HepG2 (cell line): Measurements from ENCODE around the gene LTB4R. TPM values are rescaled to one million over a fixed set of nuclear protein-coding genes. Genes with fewer than 3 reads are reported as not detected.
A peak's percentile ranks its signal among the peaks of the same experiment; 100 is the strongest.

Source experiments
- ARID3A ChIP-seq: IDR thresholded peaks from 2 replicates; pipeline ENCODE4 v1.6.1; 2012; ENCODE audit warnings: low read depth, low read length, improper control_type of control experiment
- ATF7-NPFF ChIP-seq: sonication (generic); formaldehyde crosslinking; IDR thresholded peaks from 2 replicates; pipeline ENCODE4 v1.8.1; 2023; ENCODE audit warnings: mild to moderate bottlenecking, low read depth, missing genetic modification reagents, moderate library complexity
- DRAP1 ChIP-seq: IDR thresholded peaks from 2 replicates; pipeline ENCODE4 v1.6.1; 2016; ENCODE audit warnings: missing genetic modification reagents, missing compliant biosample characterization
- FOXP1 ChIP-seq, 2 experiments: fragments of 450-650 bp in 1 of 2; IDR thresholded peaks; 2 replicates each; pipeline ENCODE4 v1.6.1; 2017 to 2018; ENCODE audit warnings: antibody characterized with exemption in 1 of 2
- KDM1A ChIP-seq: IDR thresholded peaks from 2 replicates; pipeline ENCODE4 v1.6.1; 2016; ENCODE audit warnings: missing compliant biosample characterization
- KDM5B ChIP-seq: sonication (generic); formaldehyde crosslinking; IDR thresholded peaks from 2 replicates; pipeline ENCODE4 v1.4.0; 2020; ENCODE audit warnings: missing genetic modification reagents, mild to moderate bottlenecking, borderline replicate concordance
- MATR3 ChIP-seq: sonication (generic); formaldehyde crosslinking; IDR thresholded peaks from 2 replicates; pipeline ENCODE4 v1.4.0; 2020; ENCODE audit warnings: missing genetic modification reagents
- MTA3 ChIP-seq: sonication (generic); formaldehyde crosslinking; IDR thresholded peaks from 2 replicates; pipeline ENCODE4 v1.4.0; 2020; ENCODE audit warnings: missing genetic modification reagents
- PITX1 ChIP-seq: sonication (generic); formaldehyde crosslinking; IDR thresholded peaks from 2 replicates; pipeline ENCODE4 v1.5.1; 2020; ENCODE audit warnings: mild to moderate bottlenecking, missing genetic modification reagents
- SSRP1 ChIP-seq: IDR thresholded peaks from 2 replicates; pipeline ENCODE4 v1.6.1; 2016; ENCODE audit warnings: control low read depth
- WIZ ChIP-seq: sonication (generic); formaldehyde crosslinking; IDR thresholded peaks from 2 replicates; pipeline ENCODE4 v1.5.1; 2020; ENCODE audit warnings: mild to moderate bottlenecking, missing genetic modification reagents
- ZBTB1 ChIP-seq: sonication (generic); formaldehyde crosslinking; IDR thresholded peaks from 2 replicates; pipeline ENCODE4 v1.4.0; 2020; ENCODE audit warnings: missing genetic modification reagents, borderline replicate concordance
- ZBTB38 ChIP-seq: sonication (generic); formaldehyde crosslinking; IDR thresholded peaks from 2 replicates; pipeline ENCODE4 v1.5.1; 2020; ENCODE audit warnings: mild to moderate bottlenecking, missing genetic modification reagents
- ZNF124 ChIP-seq: sonication (generic); formaldehyde crosslinking; IDR thresholded peaks from 2 replicates; pipeline ENCODE4 v1.4.0; 2020; ENCODE audit warnings: missing genetic modification reagents
- ZNF224 ChIP-seq: sonication (generic); formaldehyde crosslinking; IDR thresholded peaks from 2 replicates; pipeline ENCODE4 v1.5.0; 2020; ENCODE audit warnings: mild to moderate bottlenecking, missing genetic modification reagents
- ZNF24 ChIP-seq: fragments of 450-650 bp; IDR thresholded peaks from 2 replicates; pipeline ENCODE4 v1.6.1; 2017; ENCODE audit warnings: antibody characterized with exemption, mild to moderate bottlenecking
- ZNF891 ChIP-seq: sonication (generic); formaldehyde crosslinking; IDR thresholded peaks from 2 replicates; pipeline ENCODE4 v1.5.0; 2020; ENCODE audit warnings: mild to moderate bottlenecking, missing genetic modification reagents
- polyA plus RNA-seq, 8 experiments: library from polyadenylated mRNA; depleted of rRNA in 3 of 8; stranded (reverse) in 7 of 8; unstranded in 1 of 8; fragments of >200 nt; fragmentation: Illumina TruSeq in 4 of 8; extraction: Trizol in 4 of 8; gene quantifications; 2 replicates each; pipeline versions ENCODE4 v1.2.1 to v1.2.3, GENCODE V29; 2011 to 2016; ENCODE audit warnings: low read depth in 4 of 8, missing spikeins in 1 of 8, mixed read lengths in 1 of 8; ENCODE audit not compliant: insufficient read depth in 1 of 8
- total RNA-seq, 5 experiments: library from RNA; depleted of rRNA; stranded (reverse); fragments of >200 nt; fragmentation: Illumina TruSeq; extraction: Trizol; gene quantifications; 2 replicates each; pipeline ENCODE4 v1.2.3, GENCODE V29; 2016; ENCODE audit warnings: low read depth in 1 of 5
- TF ChIP-seq, protein P1 (sequence below): sonication (generic); formaldehyde crosslinking; IDR thresholded peaks from 2 replicates; pipeline ENCODE4 v1.8.1; 2022; ENCODE audit warnings: low read depth, mild to moderate bottlenecking, missing genetic modification reagents
- TF ChIP-seq, protein P2 (sequence below): sonication (generic); formaldehyde crosslinking; IDR thresholded peaks from 2 replicates; pipeline ENCODE4 v1.8.0; 2022; ENCODE audit warnings: missing genetic modification reagents, mild to moderate bottlenecking, inconsistent platforms, borderline replicate concordance

The LTB4R gene
- total and polyA plus RNA-seq, 2 of the 13 experiments (the other 11 are each of a cell fraction or from before 2014, with no cell fraction given) = 3.2 to 8.2 TPM

DNA sequence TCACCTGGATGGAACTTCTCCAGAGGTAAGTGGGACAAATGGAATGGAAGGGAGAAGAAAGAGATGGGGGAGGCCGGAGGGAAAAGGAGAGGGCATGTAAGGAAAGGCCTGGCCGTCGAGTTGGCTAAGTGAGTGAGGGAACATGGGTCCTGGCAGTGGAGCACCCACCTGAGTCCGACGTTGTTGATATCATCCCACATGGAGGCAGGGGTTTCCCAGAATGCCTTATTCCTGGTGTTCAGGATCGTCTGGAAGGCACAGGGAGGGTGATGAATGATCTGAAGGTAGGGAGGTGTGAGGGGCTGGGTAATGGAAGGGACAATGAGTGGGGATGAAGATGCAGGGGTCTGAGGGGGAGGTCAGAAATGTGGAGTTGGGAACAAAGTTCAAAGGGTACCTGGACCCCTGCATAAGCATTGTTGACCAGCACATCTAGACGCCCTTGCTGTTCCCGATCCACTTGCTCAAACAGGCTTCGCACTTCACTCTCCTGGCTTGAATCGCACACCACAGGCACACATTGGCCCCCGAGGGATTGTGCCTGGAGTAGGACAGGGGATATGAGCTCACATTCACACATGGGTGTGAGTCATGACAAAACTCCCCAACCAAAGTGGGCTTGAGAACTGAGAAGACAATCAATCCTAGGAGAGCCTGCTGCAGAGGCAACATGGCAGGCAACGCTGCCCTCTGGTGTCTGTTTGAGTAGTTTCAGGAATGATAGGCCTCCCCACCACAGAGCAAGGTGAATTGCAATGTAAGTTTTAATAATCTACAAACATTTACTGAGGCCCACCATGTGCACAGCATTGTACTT, 14.8 kb upstream of the LTB4R start (continued):
- TF ChIP-seq, protein P1, sequence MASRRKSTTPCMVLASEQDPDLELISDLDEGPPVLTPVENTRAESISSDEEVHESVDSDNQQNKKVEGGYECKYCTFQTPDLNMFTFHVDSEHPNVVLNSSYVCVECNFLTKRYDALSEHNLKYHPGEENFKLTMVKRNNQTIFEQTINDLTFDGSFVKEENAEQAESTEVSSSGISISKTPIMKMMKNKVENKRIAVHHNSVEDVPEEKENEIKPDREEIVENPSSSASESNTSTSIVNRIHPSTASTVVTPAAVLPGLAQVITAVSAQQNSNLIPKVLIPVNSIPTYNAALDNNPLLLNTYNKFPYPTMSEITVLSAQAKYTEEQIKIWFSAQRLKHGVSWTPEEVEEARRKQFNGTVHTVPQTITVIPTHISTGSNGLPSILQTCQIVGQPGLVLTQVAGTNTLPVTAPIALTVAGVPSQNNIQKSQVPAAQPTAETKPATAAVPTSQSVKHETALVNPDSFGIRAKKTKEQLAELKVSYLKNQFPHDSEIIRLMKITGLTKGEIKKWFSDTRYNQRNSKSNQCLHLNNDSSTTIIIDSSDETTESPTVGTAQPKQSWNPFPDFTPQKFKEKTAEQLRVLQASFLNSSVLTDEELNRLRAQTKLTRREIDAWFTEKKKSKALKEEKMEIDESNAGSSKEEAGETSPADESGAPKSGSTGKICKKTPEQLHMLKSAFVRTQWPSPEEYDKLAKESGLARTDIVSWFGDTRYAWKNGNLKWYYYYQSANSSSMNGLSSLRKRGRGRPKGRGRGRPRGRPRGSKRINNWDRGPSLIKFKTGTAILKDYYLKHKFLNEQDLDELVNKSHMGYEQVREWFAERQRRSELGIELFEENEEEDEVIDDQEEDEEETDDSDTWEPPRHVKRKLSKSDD (CRISPR knock-in tag) = 0 out of 2 replicates have a peak, but pooled peaks have one; percentile 22
- peak; percentile 56; the same call in 1 of the 2 replicates for TF ChIP-seq ARID3A
- TF ChIP-seq KDM1A (CRISPR knock-in tag) = no peak
- TF ChIP-seq ZBTB1 = 0 out of 2 replicates have a peak, but pooled peaks have one; percentile 22
- TF ChIP-seq ZNF891 (CRISPR knock-in tag) = no peak
- no peak for TF ChIP-seq FOXP1 (IDR thresholded peaks at IDR 0.05)
- TF ChIP-seq FOXP1 (CRISPR knock-in tag; IDR thresholded peaks at IDR 0.05) = no peak
- 0 out of 2 replicates have a peak, but pooled peaks have one; percentile 36 for TF ChIP-seq DRAP1 (CRISPR knock-in tag)
- TF ChIP-seq MTA3 (CRISPR knock-in tag) = no peak
- TF ChIP-seq WIZ = no peak
- TF ChIP-seq, protein P2, sequence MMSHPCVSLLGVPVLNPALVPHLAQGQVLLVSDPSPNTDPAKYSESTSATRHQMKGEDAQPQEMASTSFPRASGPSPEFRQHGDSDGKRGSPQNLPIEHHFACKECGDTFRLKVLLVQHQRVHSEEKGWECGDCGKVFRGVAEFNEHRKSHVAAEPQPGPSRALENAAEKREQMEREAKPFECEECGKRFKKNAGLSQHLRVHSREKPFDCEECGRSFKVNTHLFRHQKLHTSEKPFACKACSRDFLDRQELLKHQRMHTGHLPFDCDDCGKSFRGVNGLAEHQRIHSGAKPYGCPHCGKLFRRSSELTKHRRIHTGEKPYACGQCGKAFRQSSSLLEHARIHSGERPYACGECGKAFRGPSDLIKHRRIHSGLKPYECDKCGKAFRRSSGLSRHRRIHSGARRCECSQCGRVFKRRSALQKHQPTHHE (CRISPR knock-in tag) = no peak
- peak; percentile 43 for TF ChIP-seq PITX1
- TF ChIP-seq KDM5B (CRISPR knock-in tag) = peak; percentile 34; the same call in 1 of the 2 replicates
- TF ChIP-seq SSRP1 = peak; percentile 73; the same call in 1 of the 2 replicates
- 0 out of 2 replicates have a peak, but pooled peaks have one; percentile 61 for TF ChIP-seq ZBTB38 (CRISPR knock-in tag)
- TF ChIP-seq ZNF124 (CRISPR knock-in tag) = peak; percentile 85
- TF ChIP-seq ZNF24 = no peak
- TF ChIP-seq ATF7-NPFF (CRISPR knock-in tag) = peak; percentile 74; the same call in 1 of the 2 replicates
- TF ChIP-seq ZNF224 (CRISPR knock-in tag) = no peak
- TF ChIP-seq MATR3 (CRISPR knock-in tag) = 0 out of 2 replicates have a peak, but pooled peaks have one; percentile 83
